RCC 7860 (cell line): Measurements from ENCODE around the gene GP9.
"Not testable (repeated sequence)": the region's sequence is repeated elsewhere in the genome, so short reads cannot be mapped to it uniquely, and the experiment has no call there.

Experiments used
- DNase-seq: peaks from one replicate; pipeline ENCODE4 v3.0.0-alpha.2; 2015; ENCODE audit warnings: low spot score
- FAIRE-seq: peaks from 2 replicates; lab custom pipeline; 2012; peaks lifted over from hg19 to GRCh38; lab: Jason Lieb, UNC

GP9 gene

GRCh38 chr3:129106866-129107565 is 46.4 kb downstream of the GP9 start:
- no peak for FAIRE-seq
- no peak for DNase-seq

- DNase-seq: no peak
- no peak for FAIRE-seq
Observed at GRCh38 chr3:129107793-129108192, 47.2 kb downstream of the GP9 start.

- not testable (repeated sequence) for FAIRE-seq, DNase-seq
Observed at GRCh38 chr3:129111076-129111780, 50.6 kb downstream of the GP9 start.
